K562 (cell line): ENCODE data around the gene ATXN1. TPM values are rescaled to one million over a fixed set of nuclear protein-coding genes. Genes with fewer than 3 reads are reported as not detected.

Source experiments
- CBFB ChIP-seq: sonication (generic); formaldehyde crosslinking; IDR thresholded peaks from 2 replicates; pipeline ENCODE4 v1.4.0; 2020; ENCODE audit warnings: mild to moderate bottlenecking, missing genetic modification reagents
- CCAR2 ChIP-seq: fragments of 200-400 bp; formaldehyde crosslinking; IDR thresholded peaks from 2 replicates; pipeline ENCODE4 v1.6.1; 2017; ENCODE audit warnings: mild to moderate bottlenecking, low read depth, low read length
- CREBBP ChIP-seq: IDR thresholded peaks from one replicate; pipeline ENCODE4 v1.6.1; 2012; ENCODE audit warnings: low read depth, mild to moderate bottlenecking, control low read depth, inconsistent platforms, low read length
- DPF2 ChIP-seq: fragments of 450-650 bp; IDR thresholded peaks from 2 replicates; pipeline ENCODE4 v1.6.1; 2016
- ETV1 ChIP-seq: fragments of 450-650 bp; conservative IDR thresholded peaks from 2 replicates; pipeline ENCODE4 v1.6.1; 2016; ENCODE audit warnings: missing genetic modification characterization, control low read depth, low read depth, missing compliant biosample characterization
- GATA2 ChIP-seq: sonication (generic); formaldehyde crosslinking; IDR thresholded peaks from 2 replicates; pipeline ENCODE4 v1.4.0; 2020; ENCODE audit warnings: mild to moderate bottlenecking, missing genetic modification reagents
- PCBP2 ChIP-seq: fragments of 200-400 bp; formaldehyde crosslinking; IDR thresholded peaks from 2 replicates; pipeline ENCODE4 v1.6.1; 2018; ENCODE audit warnings: low read length, low read depth, mild to moderate bottlenecking, moderate library complexity; ENCODE audit not compliant: poor library complexity, severe bottlenecking
- RBM17 ChIP-seq: fragments of 200-400 bp; formaldehyde crosslinking; IDR thresholded peaks from 2 replicates; pipeline ENCODE4 v1.6.1; 2017; ENCODE audit warnings: low read depth, mild to moderate bottlenecking, low read length, borderline replicate concordance
- RFX7 ChIP-seq: fragments of 250-450 bp; sonication (Bioruptor Pico); IDR thresholded peaks from 2 replicates; pipeline ENCODE4 v1.5.1; 2021; ENCODE audit warnings: mild to moderate bottlenecking
- SMAD4 ChIP-seq: fragments of 250-450 bp; sonication (Bioruptor Pico); conservative IDR thresholded peaks from 2 replicates; pipeline ENCODE4 v1.8.0; 2021; ENCODE audit warnings: inconsistent platforms, mild to moderate bottlenecking, moderate library complexity
- TBP ChIP-seq: optimal IDR thresholded peaks from 2 replicates; pipeline ENCODE3; 2011; ENCODE audit warnings: low read depth, low read length, improper control_type of control experiment
- ZNF311 ChIP-seq: fragments of 250-450 bp; sonication (Bioruptor Pico); IDR thresholded peaks from 2 replicates; pipeline ENCODE4 v1.4.0; 2020; ENCODE audit warnings: mild to moderate bottlenecking, moderate library complexity
- ZNF316 ChIP-seq: fragments of 450-650 bp; IDR thresholded peaks from 2 replicates; pipeline ENCODE4 v1.6.1; 2016
- ZNF76 ChIP-seq: fragments of 250-450 bp; sonication (Bioruptor Pico); IDR thresholded peaks from 2 replicates; pipeline ENCODE4 v1.4.0; 2020; ENCODE audit warnings: mild to moderate bottlenecking, moderate library complexity, borderline replicate concordance
- polyA plus RNA-seq, 8 experiments: library from polyadenylated mRNA; depleted of rRNA in 4 of 8; stranded (reverse) in 5 of 8; unstranded in 3 of 8; fragments of >200 nt; fragmentation: Nextera tagmentation in 2 of 8; fragmentation: Illumina TruSeq in 1 of 8; extraction: Ambion mirVana in 2 of 8; extraction: Trizol in 1 of 8; gene quantifications; 2 replicates each; pipeline versions ENCODE4 v1.2.1 to v1.2.3, GENCODE V29; 2011 to 2014; ENCODE audit warnings: inconsistent platforms in 1 of 8, missing spikeins in 1 of 8
- total RNA-seq, 7 experiments: library from RNA; depleted of rRNA in 6 of 7; stranded (reverse); fragments of >200 nt in 6 of 7; fragmentation: Illumina TruSeq in 2 of 7; extraction: Trizol in 2 of 7; gene quantifications; 2 replicates each; pipeline versions ENCODE4 v1.2.1 to v1.2.3, GENCODE V29; 2011 to 2021; ENCODE audit warnings: low replicate concordance in 1 of 7
- TF ChIP-seq, protein P1 (sequence below): fragments of 450-650 bp; formaldehyde crosslinking; IDR thresholded peaks from 2 replicates; pipeline ENCODE4 v1.4.0; 2022; ENCODE audit warnings: missing genetic modification characterization
- TF ChIP-seq, protein P2 (sequence below), 2 experiments: fragments of 450-650 bp; formaldehyde crosslinking in 1 of 2; IDR thresholded peaks; 2 replicates each; pipeline versions ENCODE4 v1.4.0 to v1.6.1; 2014 to 2020; ENCODE audit warnings: mild to moderate bottlenecking in 2 of 2, borderline replicate concordance in 1 of 2, low read depth in 1 of 2
- TF ChIP-seq, protein P3 (sequence below): fragments of 450-650 bp; IDR thresholded peaks from 2 replicates; pipeline ENCODE4 v1.6.1; 2017; ENCODE audit warnings: antibody characterized with exemption

Gene ATXN1
- total and polyA plus RNA-seq, 9 of the 15 experiments (the other 6 are each of a cell fraction or from before 2014, with no cell fraction given), result under 0.01 to 1.2 (median 0.58) TPM

DNA sequence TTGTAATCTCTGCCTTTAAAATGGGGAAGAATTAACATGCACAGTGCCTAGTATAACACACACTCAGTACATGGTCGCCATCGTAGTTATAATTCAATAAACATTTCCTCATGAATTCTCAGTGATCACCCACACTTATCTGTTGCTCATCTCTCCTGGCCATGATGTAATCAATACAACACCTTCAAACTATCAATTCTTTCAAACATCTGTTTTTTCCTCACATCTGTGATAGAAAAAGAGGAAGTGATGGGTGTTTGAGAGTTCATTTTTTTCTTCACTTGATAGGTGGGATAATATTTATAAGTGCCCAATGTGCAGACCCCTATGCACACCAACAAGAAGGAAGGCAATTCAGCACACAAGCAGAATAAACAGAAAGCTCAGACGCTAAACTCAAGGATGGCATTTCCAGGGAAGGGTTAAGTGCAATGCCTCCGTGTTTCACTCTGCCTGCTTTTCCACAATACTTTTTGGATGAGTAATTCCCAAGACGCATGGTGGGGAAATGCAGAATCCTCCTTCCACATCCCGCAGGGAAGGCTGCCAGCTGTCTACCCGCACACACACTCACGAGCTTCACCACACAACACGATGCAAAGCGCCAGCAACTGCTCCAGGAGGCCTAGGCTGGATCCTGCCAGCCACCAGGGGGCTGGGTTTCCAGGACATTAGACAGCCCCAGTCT is 422.5 kb downstream of the ATXN1 start (continued):
- TF ChIP-seq RBM17, result no peak
- TF ChIP-seq, protein P1, sequence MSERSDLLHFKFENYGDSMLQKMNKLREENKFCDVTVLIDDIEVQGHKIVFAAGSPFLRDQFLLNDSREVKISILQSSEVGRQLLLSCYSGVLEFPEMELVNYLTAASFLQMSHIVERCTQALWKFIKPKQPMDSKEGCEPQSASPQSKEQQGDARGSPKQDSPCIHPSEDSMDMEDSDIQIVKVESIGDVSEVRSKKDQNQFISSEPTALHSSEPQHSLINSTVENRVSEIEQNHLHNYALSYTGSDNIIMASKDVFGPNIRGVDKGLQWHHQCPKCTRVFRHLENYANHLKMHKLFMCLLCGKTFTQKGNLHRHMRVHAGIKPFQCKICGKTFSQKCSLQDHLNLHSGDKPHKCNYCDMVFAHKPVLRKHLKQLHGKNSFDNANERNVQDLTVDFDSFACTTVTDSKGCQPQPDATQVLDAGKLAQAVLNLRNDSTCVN (CRISPR knock-in tag), result no peak
- no peak for TF ChIP-seq TBP
- TF ChIP-seq, protein P2, sequence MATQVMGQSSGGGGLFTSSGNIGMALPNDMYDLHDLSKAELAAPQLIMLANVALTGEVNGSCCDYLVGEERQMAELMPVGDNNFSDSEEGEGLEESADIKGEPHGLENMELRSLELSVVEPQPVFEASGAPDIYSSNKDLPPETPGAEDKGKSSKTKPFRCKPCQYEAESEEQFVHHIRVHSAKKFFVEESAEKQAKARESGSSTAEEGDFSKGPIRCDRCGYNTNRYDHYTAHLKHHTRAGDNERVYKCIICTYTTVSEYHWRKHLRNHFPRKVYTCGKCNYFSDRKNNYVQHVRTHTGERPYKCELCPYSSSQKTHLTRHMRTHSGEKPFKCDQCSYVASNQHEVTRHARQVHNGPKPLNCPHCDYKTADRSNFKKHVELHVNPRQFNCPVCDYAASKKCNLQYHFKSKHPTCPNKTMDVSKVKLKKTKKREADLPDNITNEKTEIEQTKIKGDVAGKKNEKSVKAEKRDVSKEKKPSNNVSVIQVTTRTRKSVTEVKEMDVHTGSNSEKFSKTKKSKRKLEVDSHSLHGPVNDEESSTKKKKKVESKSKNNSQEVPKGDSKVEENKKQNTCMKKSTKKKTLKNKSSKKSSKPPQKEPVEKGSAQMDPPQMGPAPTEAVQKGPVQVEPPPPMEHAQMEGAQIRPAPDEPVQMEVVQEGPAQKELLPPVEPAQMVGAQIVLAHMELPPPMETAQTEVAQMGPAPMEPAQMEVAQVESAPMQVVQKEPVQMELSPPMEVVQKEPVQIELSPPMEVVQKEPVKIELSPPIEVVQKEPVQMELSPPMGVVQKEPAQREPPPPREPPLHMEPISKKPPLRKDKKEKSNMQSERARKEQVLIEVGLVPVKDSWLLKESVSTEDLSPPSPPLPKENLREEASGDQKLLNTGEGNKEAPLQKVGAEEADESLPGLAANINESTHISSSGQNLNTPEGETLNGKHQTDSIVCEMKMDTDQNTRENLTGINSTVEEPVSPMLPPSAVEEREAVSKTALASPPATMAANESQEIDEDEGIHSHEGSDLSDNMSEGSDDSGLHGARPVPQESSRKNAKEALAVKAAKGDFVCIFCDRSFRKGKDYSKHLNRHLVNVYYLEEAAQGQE (IDR thresholded peaks at IDR 0.05; ENCODE audit: borderline replicate concordance), result peak; percentile 18; the same call in 1 of the 2 replicates
- TF ChIP-seq, protein P2 (CRISPR knock-in tag; IDR thresholded peaks at IDR 0.05; ENCODE audit: low read depth), result no peak
- TF ChIP-seq, protein P3, sequence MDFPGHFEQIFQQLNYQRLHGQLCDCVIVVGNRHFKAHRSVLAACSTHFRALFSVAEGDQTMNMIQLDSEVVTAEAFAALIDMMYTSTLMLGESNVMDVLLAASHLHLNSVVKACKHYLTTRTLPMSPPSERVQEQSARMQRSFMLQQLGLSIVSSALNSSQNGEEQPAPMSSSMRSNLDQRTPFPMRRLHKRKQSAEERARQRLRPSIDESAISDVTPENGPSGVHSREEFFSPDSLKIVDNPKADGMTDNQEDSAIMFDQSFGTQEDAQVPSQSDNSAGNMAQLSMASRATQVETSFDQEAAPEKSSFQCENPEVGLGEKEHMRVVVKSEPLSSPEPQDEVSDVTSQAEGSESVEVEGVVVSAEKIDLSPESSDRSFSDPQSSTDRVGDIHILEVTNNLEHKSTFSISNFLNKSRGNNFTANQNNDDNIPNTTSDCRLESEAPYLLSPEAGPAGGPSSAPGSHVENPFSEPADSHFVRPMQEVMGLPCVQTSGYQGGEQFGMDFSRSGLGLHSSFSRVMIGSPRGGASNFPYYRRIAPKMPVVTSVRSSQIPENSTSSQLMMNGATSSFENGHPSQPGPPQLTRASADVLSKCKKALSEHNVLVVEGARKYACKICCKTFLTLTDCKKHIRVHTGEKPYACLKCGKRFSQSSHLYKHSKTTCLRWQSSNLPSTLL, result no peak
- peak; percentile 22; the same call in 1 of the 2 replicates for TF ChIP-seq ETV1 (tag)
- no peak for TF ChIP-seq CREBBP
- 0 out of 2 replicates have a peak, but pooled peaks have one; percentile 31 for TF ChIP-seq CBFB (CRISPR knock-in tag)
- TF ChIP-seq RFX7 (CRISPR knock-in tag), result no peak
- peak; percentile 48; the same call in 1 of the 2 replicates for TF ChIP-seq SMAD4 (CRISPR knock-in tag)
- TF ChIP-seq PCBP2, result no peak
- TF ChIP-seq ZNF76 (CRISPR knock-in tag), result 0 out of 2 replicates have a peak, but pooled peaks have one; percentile 1
- no peak for TF ChIP-seq ZNF311
- TF ChIP-seq DPF2, result no peak
- TF ChIP-seq ZNF316, result no peak
- no peak for TF ChIP-seq GATA2 (CRISPR knock-in tag)
- TF ChIP-seq CCAR2, result no peak
